ENCODE results near the gene UST.

DNA sequence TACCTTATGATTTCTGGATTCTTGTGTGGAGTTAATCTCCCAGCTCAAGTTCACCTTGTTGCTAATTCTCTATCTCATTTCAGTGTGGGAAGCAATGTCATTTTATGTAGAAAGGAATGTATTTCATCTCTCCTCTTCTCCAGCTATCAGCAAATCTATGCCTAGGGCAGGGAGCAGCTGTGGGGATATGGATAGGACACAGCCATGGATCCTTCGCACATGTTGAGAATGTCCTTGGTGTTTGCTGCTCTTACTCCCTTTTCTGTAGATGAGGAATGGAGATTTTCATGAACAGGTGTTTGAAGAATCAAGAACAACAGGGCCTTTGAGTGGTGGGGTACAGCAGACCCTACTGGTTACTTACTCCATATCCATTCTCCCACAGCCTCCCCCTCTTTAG is 182.0 kb downstream of the UST start:
- TF ChIP-seq POLR2A (IDR thresholded peaks at IDR 0.05; ENCODE audit: low read depth, low read length) (no peak), POLR2AphosphoS5 (IDR thresholded peaks at IDR 0.05; ENCODE audit: low read depth, low read length) (no peak), PAX5 (IDR thresholded peaks at IDR 0.05; ENCODE audit: insufficient read depth, low read length, severe bottlenecking) (no peak), POU2F2 (IDR thresholded peaks at IDR 0.05; ENCODE audit: low read depth, low read length) (no peak), TAF1 (IDR thresholded peaks at IDR 0.05; ENCODE audit: low read depth, low read length) (no peak), SPI1 (IDR thresholded peaks at IDR 0.05; ENCODE audit: low read depth, low read length) (no peak)

Data from GM12891 (cell line).